ENCODE data around the gene PCARE.

The PCARE gene

GRCh38 chr2:29072971-29073725 is 1.2 kb downstream of the PCARE start:
- H3K27me3 ChIP-seq (ENCODE audit: insufficient read depth, low read length, poor library complexity, severe bottlenecking): no peaks in the 10 kb centered on the region
- TF ChIP-seq EZH2phosphoT487 (IDR thresholded peaks at IDR 0.05; ENCODE audit: borderline replicate concordance) (no peak), CTCF (conservative IDR thresholded peaks at IDR 0.05; ENCODE audit: low read length) (no peak)
- H3K4me2 ChIP-seq (ENCODE audit: low read depth, low read length, poor library complexity, severe bottlenecking): no peak overlapping the region
- no peaks in the 10 kb centered on the region for H3K79me2 ChIP-seq (ENCODE audit: insufficient read depth, low read length)
- H3K4me3 ChIP-seq (ENCODE audit: low read length, poor library complexity, severe bottlenecking): no peak overlapping the region
- H3K9me3 ChIP-seq (ENCODE audit: insufficient read depth, low read depth, low read length): no peaks in the 10 kb centered on the region
- no peaks in the 10 kb centered on the region for H4K20me1 ChIP-seq (ENCODE audit: insufficient read depth, low read length, poor library complexity, severe bottlenecking)
- no peaks in the 10 kb centered on the region for H3K4me1 ChIP-seq (ENCODE audit: insufficient read depth, low read length, poor library complexity, severe bottlenecking)
- H3F3A ChIP-seq (ENCODE audit: low read depth): no peaks in the 10 kb centered on the region
- H3K36me3 ChIP-seq (ENCODE audit: insufficient read depth, low read length): no peaks in the 10 kb centered on the region
- no peaks in the 10 kb centered on the region for H3K9me2 ChIP-seq (replicated peaks; ENCODE audit: low read depth, low read length)
- no peak overlapping the region for H2AFZ ChIP-seq (ENCODE audit: low read length)
- no peak overlapping the region for H3K9ac ChIP-seq (ENCODE audit: low read depth, low read length, poor library complexity, severe bottlenecking)

GRCh38 chr2:29072251-29072650 is 2.1 kb downstream of the PCARE start:
- Histone ChIP-seq H3K9me3 (ENCODE audit: insufficient read depth, low read depth, low read length) (no peaks in the 10 kb centered on the region), H3K36me3 (ENCODE audit: insufficient read depth, low read length) (no peaks in the 10 kb centered on the region), H3K79me2 (ENCODE audit: insufficient read depth, low read length) (no peaks in the 10 kb centered on the region), H3K4me3 (ENCODE audit: low read length, poor library complexity, severe bottlenecking) (no peak overlapping the region), H4K20me1 (ENCODE audit: insufficient read depth, low read length, poor library complexity, severe bottlenecking) (no peaks in the 10 kb centered on the region), H3F3A (ENCODE audit: low read depth) (no peaks in the 10 kb centered on the region), H3K9me2 (replicated peaks; ENCODE audit: low read depth, low read length) (no peaks in the 10 kb centered on the region), H2AFZ (ENCODE audit: low read length) (no peak overlapping the region), H3K4me2 (ENCODE audit: low read depth, low read length, poor library complexity, severe bottlenecking) (no peak overlapping the region), H3K4me1 (ENCODE audit: insufficient read depth, low read length, poor library complexity, severe bottlenecking) (no peaks in the 10 kb centered on the region), H3K27me3 (ENCODE audit: insufficient read depth, low read length, poor library complexity, severe bottlenecking) (no peaks in the 10 kb centered on the region), H3K9ac (ENCODE audit: low read depth, low read length, poor library complexity, severe bottlenecking) (no peak overlapping the region)
- TF ChIP-seq CTCF (conservative IDR thresholded peaks at IDR 0.05; ENCODE audit: low read length): no peak
- no peak for TF ChIP-seq EZH2phosphoT487 (IDR thresholded peaks at IDR 0.05; ENCODE audit: borderline replicate concordance)

- H3K4me2 ChIP-seq (ENCODE audit: low read depth, low read length, poor library complexity, severe bottlenecking): no peak overlapping the region
- H3K36me3 ChIP-seq (ENCODE audit: insufficient read depth, low read length): no peaks in the 10 kb centered on the region
- no peaks in the 10 kb centered on the region for H3K9me2 ChIP-seq (replicated peaks; ENCODE audit: low read depth, low read length)
- H3K9ac ChIP-seq (ENCODE audit: low read depth, low read length, poor library complexity, severe bottlenecking): no peak overlapping the region
- no peak for TF ChIP-seq EZH2phosphoT487 (IDR thresholded peaks at IDR 0.05; ENCODE audit: borderline replicate concordance)
- no peak for TF ChIP-seq CTCF (conservative IDR thresholded peaks at IDR 0.05; ENCODE audit: low read length)
- no peaks in the 10 kb centered on the region for H3F3A ChIP-seq (ENCODE audit: low read depth)
- no peaks in the 10 kb centered on the region for H3K9me3 ChIP-seq (ENCODE audit: insufficient read depth, low read depth, low read length)
- no peak overlapping the region for H3K4me3 ChIP-seq (ENCODE audit: low read length, poor library complexity, severe bottlenecking)
- H2AFZ ChIP-seq (ENCODE audit: low read length): no peak overlapping the region
- no peaks in the 10 kb centered on the region for H3K27me3 ChIP-seq (ENCODE audit: insufficient read depth, low read length, poor library complexity, severe bottlenecking)
- H3K79me2 ChIP-seq (ENCODE audit: insufficient read depth, low read length): no peaks in the 10 kb centered on the region
- H3K4me1 ChIP-seq (ENCODE audit: insufficient read depth, low read length, poor library complexity, severe bottlenecking): no peaks in the 10 kb centered on the region
- H4K20me1 ChIP-seq (ENCODE audit: insufficient read depth, low read length, poor library complexity, severe bottlenecking): no peaks in the 10 kb centered on the region
These were observed 3.0 kb downstream of the PCARE start for GRCh38 chr2:29071032-29071975.

All from Loucy (cell line).